ENCODE results near the gene DIPK1C.

Gene DIPK1C

DNA sequence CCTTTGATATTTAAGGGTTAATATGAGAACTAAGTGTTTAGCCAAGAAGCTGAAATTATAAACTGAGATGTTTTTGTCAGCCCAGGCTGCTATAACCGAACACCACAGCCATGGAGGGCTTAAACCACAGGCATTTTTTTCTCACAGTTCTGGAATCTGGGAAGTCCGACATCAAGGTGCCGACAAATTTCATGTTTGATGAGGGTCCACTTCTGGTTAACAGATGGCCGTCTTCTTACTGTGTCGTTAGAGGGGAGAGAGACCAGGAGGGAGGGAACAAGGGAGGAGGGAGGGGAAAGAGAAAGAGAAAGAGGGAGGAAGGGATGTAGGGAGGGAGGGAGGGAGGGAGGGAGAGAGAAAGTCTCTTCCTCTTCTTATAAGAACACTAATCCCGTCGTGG, 32.6 kb upstream of the DIPK1C start:
- no peak overlapping the region for H3K27ac ChIP-seq
- H3K36me3 ChIP-seq (ENCODE audit: insufficient read depth) = no peaks in the 10 kb centered on the region
- no peak overlapping the region for H2AFZ ChIP-seq (ENCODE audit: low read depth)
- H4K20me1 ChIP-seq (ENCODE audit: insufficient read depth) = no peaks in the 10 kb centered on the region
- TF ChIP-seq, protein P1, sequence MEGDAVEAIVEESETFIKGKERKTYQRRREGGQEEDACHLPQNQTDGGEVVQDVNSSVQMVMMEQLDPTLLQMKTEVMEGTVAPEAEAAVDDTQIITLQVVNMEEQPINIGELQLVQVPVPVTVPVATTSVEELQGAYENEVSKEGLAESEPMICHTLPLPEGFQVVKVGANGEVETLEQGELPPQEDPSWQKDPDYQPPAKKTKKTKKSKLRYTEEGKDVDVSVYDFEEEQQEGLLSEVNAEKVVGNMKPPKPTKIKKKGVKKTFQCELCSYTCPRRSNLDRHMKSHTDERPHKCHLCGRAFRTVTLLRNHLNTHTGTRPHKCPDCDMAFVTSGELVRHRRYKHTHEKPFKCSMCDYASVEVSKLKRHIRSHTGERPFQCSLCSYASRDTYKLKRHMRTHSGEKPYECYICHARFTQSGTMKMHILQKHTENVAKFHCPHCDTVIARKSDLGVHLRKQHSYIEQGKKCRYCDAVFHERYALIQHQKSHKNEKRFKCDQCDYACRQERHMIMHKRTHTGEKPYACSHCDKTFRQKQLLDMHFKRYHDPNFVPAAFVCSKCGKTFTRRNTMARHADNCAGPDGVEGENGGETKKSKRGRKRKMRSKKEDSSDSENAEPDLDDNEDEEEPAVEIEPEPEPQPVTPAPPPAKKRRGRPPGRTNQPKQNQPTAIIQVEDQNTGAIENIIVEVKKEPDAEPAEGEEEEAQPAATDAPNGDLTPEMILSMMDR (conservative IDR thresholded peaks at IDR 0.05; ENCODE audit: low read depth, low read length) = no peak
- peaks cover 22% of the 10 kb centered on the region for H3K4me1 ChIP-seq (ENCODE audit: low read depth, poor library complexity, severe bottlenecking)
- H3K4me2 ChIP-seq = no peak overlapping the region
- no peak overlapping the region for H3K4me3 ChIP-seq (IDR thresholded peaks at IDR 0.05; ENCODE audit: insufficient read depth, low read depth, low read length)
- no peaks in the 10 kb centered on the region for H3K27me3 ChIP-seq (ENCODE audit: insufficient read depth, low read depth)
- no peaks in the 10 kb centered on the region for H3K79me2 ChIP-seq (ENCODE audit: insufficient read depth, low read depth)
- H3K9ac ChIP-seq = no peak overlapping the region

DNA sequence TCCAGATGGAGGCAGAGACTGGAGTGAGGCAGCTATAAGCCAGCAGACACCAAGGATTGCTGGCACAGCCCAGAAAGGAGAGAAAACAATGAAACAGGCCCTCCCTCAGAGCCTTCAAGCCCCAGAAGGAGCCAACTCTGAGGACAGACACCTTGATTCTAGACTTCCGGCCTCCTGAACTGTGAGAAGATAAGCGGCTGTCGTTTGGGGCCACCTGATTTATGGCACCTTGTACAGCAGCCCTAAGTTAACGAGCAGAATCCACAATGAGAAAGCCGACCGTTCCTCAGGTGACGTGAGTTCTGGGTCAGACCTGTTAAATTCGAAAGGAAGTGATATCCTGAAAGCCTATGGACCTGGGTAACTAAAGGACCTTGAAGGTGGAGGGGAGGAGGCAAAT, 31.8 kb upstream of the DIPK1C start:
- Histone ChIP-seq H3K4me2 (no peak overlapping the region), H3K27ac (no peak overlapping the region), H3K79me2 (ENCODE audit: insufficient read depth, low read depth) (no peaks in the 10 kb centered on the region), H3K27me3 (ENCODE audit: insufficient read depth, low read depth) (no peaks in the 10 kb centered on the region), H3K36me3 (ENCODE audit: insufficient read depth) (no peaks in the 10 kb centered on the region), H2AFZ (ENCODE audit: low read depth) (no peak overlapping the region), H3K4me1 (ENCODE audit: low read depth, poor library complexity, severe bottlenecking) (peaks cover 19% of the 10 kb centered on the region), H4K20me1 (ENCODE audit: insufficient read depth) (no peaks in the 10 kb centered on the region), H3K4me3 (IDR thresholded peaks at IDR 0.05; ENCODE audit: insufficient read depth, low read depth, low read length) (no peak overlapping the region), H3K9ac (no peak overlapping the region)
- TF ChIP-seq, protein P1 (conservative IDR thresholded peaks at IDR 0.05; ENCODE audit: low read depth, low read length) = no peak

DNA sequence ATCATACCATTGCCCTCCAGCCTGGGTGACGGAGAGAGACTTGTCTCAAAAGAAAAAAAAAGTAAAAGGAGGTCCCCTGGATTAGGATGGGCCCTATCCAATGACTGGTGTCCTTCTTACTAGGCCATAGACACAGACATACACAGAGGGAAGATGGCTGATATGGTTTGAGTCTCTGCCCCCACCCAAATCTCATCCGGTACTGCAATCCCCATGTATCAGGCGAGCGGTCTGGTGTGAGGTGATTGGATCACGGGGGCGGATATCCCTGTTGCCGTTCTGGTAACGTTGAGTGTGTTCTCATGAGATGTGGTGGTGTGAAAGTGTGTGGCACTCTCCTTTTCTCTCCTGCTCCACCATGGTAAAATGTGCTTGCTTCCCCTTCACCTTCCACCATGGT, 31.2 kb upstream of the DIPK1C start:
- H4K20me1 ChIP-seq (ENCODE audit: insufficient read depth) = no peaks in the 10 kb centered on the region
- TF ChIP-seq, protein P1 (conservative IDR thresholded peaks at IDR 0.05; ENCODE audit: low read depth, low read length) = no peak
- no peak overlapping the region for H2AFZ ChIP-seq (ENCODE audit: low read depth)
- H3K36me3 ChIP-seq (ENCODE audit: insufficient read depth) = no peaks in the 10 kb centered on the region
- H3K4me2 ChIP-seq = no peak overlapping the region
- no peaks in the 10 kb centered on the region for H3K79me2 ChIP-seq (ENCODE audit: insufficient read depth, low read depth)
- H3K4me1 ChIP-seq (ENCODE audit: low read depth, poor library complexity, severe bottlenecking) = peaks cover 17% of the 10 kb centered on the region
- no peak overlapping the region for H3K27ac ChIP-seq
- H3K4me3 ChIP-seq (IDR thresholded peaks at IDR 0.05; ENCODE audit: insufficient read depth, low read depth, low read length) = no peak overlapping the region
- no peak overlapping the region for H3K9ac ChIP-seq
- H3K27me3 ChIP-seq (ENCODE audit: insufficient read depth, low read depth) = no peaks in the 10 kb centered on the region

DNA sequence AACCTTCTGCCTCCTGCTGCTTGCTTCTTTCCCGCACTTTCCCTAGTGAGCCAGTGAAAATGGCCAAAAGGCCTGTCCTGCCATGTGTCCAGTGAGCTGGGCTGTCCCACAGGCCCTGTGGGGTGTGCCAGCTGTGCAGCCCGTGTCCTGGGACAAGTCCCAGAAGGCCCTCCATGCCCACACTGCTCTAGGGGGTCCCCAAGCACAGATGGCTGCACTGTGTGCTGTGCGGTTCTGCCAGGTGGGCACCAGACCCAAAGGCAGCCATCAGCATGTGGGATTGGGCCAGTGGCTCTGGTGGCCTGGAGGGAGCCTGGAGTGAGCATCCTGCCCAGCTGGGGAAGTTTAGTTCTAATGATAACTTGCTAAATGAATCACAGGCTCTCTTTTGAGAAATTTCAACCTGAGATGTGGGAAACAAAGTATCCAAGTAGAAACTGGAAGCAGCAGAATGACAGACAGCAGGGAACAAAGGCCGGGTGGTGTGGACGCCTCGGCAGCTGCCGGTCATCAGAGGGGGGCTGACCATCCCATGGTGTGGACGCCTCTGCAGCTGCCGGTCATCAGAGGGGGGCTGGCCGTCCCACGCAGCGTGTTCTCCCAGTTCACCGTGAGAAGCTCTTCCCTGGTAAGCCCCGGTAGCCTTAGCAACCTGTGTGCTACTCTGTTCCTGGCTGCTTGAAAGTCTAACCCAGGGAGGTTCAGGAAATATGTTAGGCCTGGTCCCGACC, 29.2 kb upstream of the DIPK1C start:
- Histone ChIP-seq H3K27me3 (ENCODE audit: insufficient read depth, low read depth) (no peaks in the 10 kb centered on the region), H3K4me3 (IDR thresholded peaks at IDR 0.05; ENCODE audit: insufficient read depth, low read depth, low read length) (no peak overlapping the region), H3K36me3 (ENCODE audit: insufficient read depth) (no peaks in the 10 kb centered on the region), H3K27ac (no peak overlapping the region), H3K4me2 (no peak overlapping the region), H3K79me2 (ENCODE audit: insufficient read depth, low read depth) (no peaks in the 10 kb centered on the region), H3K4me1 (ENCODE audit: low read depth, poor library complexity, severe bottlenecking) (peaks cover 17% of the 10 kb centered on the region), H2AFZ (ENCODE audit: low read depth) (peak overlapping the region; percentile 32; the same call in 1 of the 2 replicates), H3K9ac (no peak overlapping the region), H4K20me1 (ENCODE audit: insufficient read depth) (no peaks in the 10 kb centered on the region)
- TF ChIP-seq, protein P1 (conservative IDR thresholded peaks at IDR 0.05; ENCODE audit: low read depth, low read length) = no peak
